HepG2 (cell line): Measurements from ENCODE around the gene UBE2I. TPM values are rescaled to one million over a fixed set of nuclear protein-coding genes. Genes with fewer than 3 reads are reported as not detected.

Experiments
- EEA1 ChIP-seq: sonication (generic); formaldehyde crosslinking; IDR thresholded peaks from 2 replicates; pipeline ENCODE4 v1.5.1; 2020; ENCODE audit warnings: mild to moderate bottlenecking, missing genetic modification reagents, borderline replicate concordance
- MED13 ChIP-seq: sonication (generic); formaldehyde crosslinking; IDR thresholded peaks from 2 replicates; pipeline ENCODE4 v1.5.0; 2020; ENCODE audit warnings: missing genetic modification reagents
- NR2C2 ChIP-seq: sonication (generic); formaldehyde crosslinking; IDR thresholded peaks from 2 replicates; pipeline ENCODE4 v1.4.0; 2020; ENCODE audit warnings: missing genetic modification reagents, mild to moderate bottlenecking, moderate library complexity, borderline replicate concordance
- NRL ChIP-seq: sonication (generic); formaldehyde crosslinking; IDR thresholded peaks from 2 replicates; pipeline ENCODE4 v1.5.0; 2020; ENCODE audit warnings: missing genetic modification reagents, mild to moderate bottlenecking, moderate library complexity, borderline replicate concordance
- RFX3 ChIP-seq: IDR thresholded peaks from 2 replicates; pipeline ENCODE4 v1.6.1; 2016; ENCODE audit warnings: missing biosample characterization, missing genetic modification reagents
- SRSF1 ChIP-seq: fragments of 200-400 bp; formaldehyde crosslinking; optimal IDR thresholded peaks from 2 replicates; pipeline ENCODE3; 2017; ENCODE audit warnings: mild to moderate bottlenecking, low read depth, low read length, moderate library complexity
- SRY ChIP-seq: sonication (generic); formaldehyde crosslinking; IDR thresholded peaks from 2 replicates; pipeline ENCODE4 v1.8.0; 2022; ENCODE audit warnings: mild to moderate bottlenecking, missing genetic modification reagents
- TBL1XR1 ChIP-seq: fragments of 150-350 bp; IDR thresholded peaks from 2 replicates; pipeline ENCODE4 v1.6.1; 2014; ENCODE audit warnings: borderline replicate concordance, low read length; ENCODE audit not compliant: partially characterized antibody
- ZNF335 ChIP-seq: sonication (generic); formaldehyde crosslinking; IDR thresholded peaks from 2 replicates; pipeline ENCODE4 v1.4.0; 2020; ENCODE audit warnings: missing genetic modification reagents
- ZNF354B ChIP-seq: sonication (generic); formaldehyde crosslinking; IDR thresholded peaks from 2 replicates; pipeline ENCODE4 v1.8.0; 2022; ENCODE audit warnings: mild to moderate bottlenecking, missing genetic modification reagents
- ZNF367 ChIP-seq: sonication (generic); formaldehyde crosslinking; IDR thresholded peaks from 2 replicates; pipeline ENCODE4 v1.4.0; 2020; ENCODE audit warnings: missing genetic modification reagents, borderline replicate concordance
- ZNF484 ChIP-seq: sonication (generic); formaldehyde crosslinking; IDR thresholded peaks from 2 replicates; pipeline ENCODE4 v1.5.1; 2020; ENCODE audit warnings: mild to moderate bottlenecking, low read depth, missing genetic modification reagents, borderline replicate concordance
- ZNF766 ChIP-seq: sonication (generic); formaldehyde crosslinking; IDR thresholded peaks from 2 replicates; pipeline ENCODE4 v1.5.0; 2020; ENCODE audit warnings: missing genetic modification reagents, borderline replicate concordance
- ZNF776 ChIP-seq: sonication (generic); formaldehyde crosslinking; IDR thresholded peaks from 2 replicates; pipeline ENCODE4 v1.4.0; 2020; ENCODE audit warnings: mild to moderate bottlenecking, missing genetic modification reagents
- polyA plus RNA-seq, 8 experiments: library from polyadenylated mRNA; depleted of rRNA in 3 of 8; stranded (reverse) in 7 of 8; unstranded in 1 of 8; fragments of >200 nt; fragmentation: Illumina TruSeq in 4 of 8; extraction: Trizol in 4 of 8; gene quantifications; 2 replicates each; pipeline versions ENCODE4 v1.2.1 to v1.2.3, GENCODE V29; 2011 to 2016; ENCODE audit warnings: low read depth in 4 of 8, missing spikeins in 1 of 8, mixed read lengths in 1 of 8; ENCODE audit not compliant: insufficient read depth in 1 of 8
- total RNA-seq, 5 experiments: library from RNA; depleted of rRNA; stranded (reverse); fragments of >200 nt; fragmentation: Illumina TruSeq; extraction: Trizol; gene quantifications; 2 replicates each; pipeline ENCODE4 v1.2.3, GENCODE V29; 2016; ENCODE audit warnings: low read depth in 1 of 5
- TF ChIP-seq, protein P1 (sequence below): sonication (generic); formaldehyde crosslinking; IDR thresholded peaks from 2 replicates; pipeline ENCODE4 v1.4.0; 2020; ENCODE audit warnings: mild to moderate bottlenecking, low read depth, missing genetic modification reagents

The UBE2I gene
- total and polyA plus RNA-seq, 2 of the 13 experiments (the other 11 are each of a cell fraction or from before 2014, with no cell fraction given): 75.8 to 98.9 TPM

DNA sequence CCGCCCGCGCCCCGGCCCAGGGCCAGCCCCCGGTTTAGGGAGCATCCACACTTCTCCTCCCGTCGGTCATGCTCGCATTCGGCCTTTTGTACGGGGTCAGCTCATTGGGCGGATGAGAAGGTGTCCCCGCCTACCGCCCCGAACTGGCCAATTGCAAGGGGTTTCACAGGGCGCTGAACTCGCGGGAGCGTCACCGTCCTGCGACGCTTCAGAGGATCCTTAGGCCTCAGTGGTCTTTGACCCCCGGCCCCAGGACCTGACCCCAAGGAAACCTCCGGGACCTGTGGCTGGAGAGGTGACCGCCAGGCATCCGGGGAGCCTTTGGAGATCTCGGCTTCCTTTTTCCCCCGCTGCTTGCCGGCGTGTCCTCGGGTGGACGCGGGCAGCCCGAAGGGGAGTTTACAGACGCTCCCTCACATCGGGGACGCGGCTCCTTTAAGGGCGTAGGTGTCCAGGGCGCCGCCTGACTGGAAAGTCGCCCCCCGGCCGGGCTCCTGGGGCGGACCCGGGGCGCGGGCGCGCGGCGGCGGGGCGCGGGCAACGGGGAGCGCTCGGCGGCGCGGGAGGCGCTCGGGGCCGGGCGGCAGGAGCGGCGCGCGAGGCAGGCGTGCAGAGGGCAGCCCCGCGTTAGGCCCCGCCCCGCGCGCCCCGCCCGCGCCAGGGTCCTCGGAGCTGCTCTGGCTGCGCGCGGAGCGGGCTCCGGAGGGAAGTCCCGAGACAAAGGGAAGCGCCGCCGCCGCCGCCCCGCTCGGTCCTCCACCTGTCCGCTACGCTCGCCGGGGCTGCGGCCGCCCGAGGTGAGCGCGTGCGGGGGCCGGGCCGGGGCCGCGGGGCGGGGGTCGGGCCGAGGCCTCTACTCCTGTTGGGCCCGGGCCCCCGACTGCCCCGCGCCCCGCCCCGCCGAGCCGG lies at the start of gene UBE2I (continued):
- TF ChIP-seq TBL1XR1 (no peak), RFX3 (CRISPR knock-in tag) (no peak), ZNF776 (no peak), ZNF354B (CRISPR knock-in tag) (no peak), ZNF766 (CRISPR knock-in tag) (peak; percentile 50; the same call in 1 of the 2 replicates), NRL (peak; percentile 94), SRSF1 (no peak), NR2C2 (CRISPR knock-in tag) (peak; percentile 79), ZNF367 (no peak), ZNF335 (CRISPR knock-in tag) (peak; percentile 99), SRY (CRISPR knock-in tag) (peak; percentile 97), MED13 (CRISPR knock-in tag) (peak; percentile 40; the same call in 1 of the 2 replicates), ZNF484 (0 out of 2 replicates have a peak, but pooled peaks have one; percentile 40), EEA1 (CRISPR knock-in tag) (no peak)
- TF ChIP-seq, protein P1, sequence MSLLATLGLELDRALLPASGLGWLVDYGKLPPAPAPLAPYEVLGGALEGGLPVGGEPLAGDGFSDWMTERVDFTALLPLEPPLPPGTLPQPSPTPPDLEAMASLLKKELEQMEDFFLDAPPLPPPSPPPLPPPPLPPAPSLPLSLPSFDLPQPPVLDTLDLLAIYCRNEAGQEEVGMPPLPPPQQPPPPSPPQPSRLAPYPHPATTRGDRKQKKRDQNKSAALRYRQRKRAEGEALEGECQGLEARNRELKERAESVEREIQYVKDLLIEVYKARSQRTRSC (CRISPR knock-in tag): no peak
- TF ChIP-seq, all 625 proteins: peak for 293
